K562 (cell line): Measurements from ENCODE around the gene EIF2S1. TPM values are rescaled to one million over a fixed set of nuclear protein-coding genes. Genes with fewer than 3 reads are reported as not detected.
A peak's percentile ranks its signal among the peaks of the same experiment; 100 is the strongest.

Experiments
- ATAC-seq: fragments of 200-7000 bp; cut with Tn5 transposase; 3 replicates; pipeline ENCODE4 v1.9.1; 2020; ENCODE audit warnings: moderate library complexity
- BruUV-seq: library from RNA; stranded (reverse); fragments of 400-500 nt; replicated peaks from 2 replicates; lab custom pipeline; 2021; lab: Mats Ljungman, UMichigan
- CTCF ChIA-PET: fragments of 300-600 bp; formaldehyde crosslinking; extraction: SDS; loops from one replicate; lab custom pipeline; 2021; ENCODE audit warnings: low intra/inter-chr PET ratio; lab: Yijun Ruan, JAX
- POLR2A ChIA-PET: fragments of 300-600, 350-650 bp; sonication (Branson Sonifier 250); formaldehyde crosslinking; extraction: SDS; loops from one replicate; lab custom pipeline; 2021; ENCODE audit warnings: antibody characterized with exemption, inconsistent platforms; lab: Yijun Ruan, JAX
- DNase-seq, 4 experiments: peaks; one replicate each; pipeline versions ENCODE4 v3.0.0 to v3.0.0-alpha.2; 2011 to 2018; ENCODE audit warnings: low spot score in 3 of 4, mixed read lengths in 3 of 4; ENCODE audit errors: extremely low read depth in 1 of 4
- FAIRE-seq: peaks from 2 replicates; lab custom pipeline; 2011; peaks lifted over from hg19 to GRCh38; lab: Jason Lieb, UNC
- H2AFZ ChIP-seq: 2 replicates; pipeline ENCODE4 v1.6.0; 2011; ENCODE audit warnings: low read depth, low read length, control low read depth, inconsistent platforms
- H3K27ac ChIP-seq: fragments of 200-600 bp; 3 replicates; pipeline ENCODE4 v1.8.0; 2011; ENCODE audit warnings: low read depth, mild to moderate bottlenecking, control low read depth, inconsistent platforms, low read length, moderate library complexity, mixed read lengths; ENCODE audit errors: extremely low read depth
- H3K27me3 ChIP-seq, 2 experiments: fragments of 300-600 bp in 1 of 2; 2 replicates in 1 of 2; 3 replicates in 1 of 2; pipeline versions ENCODE4 v1.6.0 to v1.8.0; 2011; ENCODE audit warnings: inconsistent platforms in 2 of 2, low read length in 2 of 2, mild to moderate bottlenecking in 1 of 2, mixed read lengths in 1 of 2, moderate library complexity in 1 of 2; ENCODE audit not compliant: control insufficient read depth in 2 of 2, insufficient read depth in 2 of 2
- H3K36me3 ChIP-seq: fragments of 300-600 bp; 3 replicates; pipeline ENCODE4 v1.8.0; 2011; ENCODE audit warnings: mild to moderate bottlenecking, low read length, inconsistent platforms; ENCODE audit not compliant: control insufficient read depth, insufficient read depth
- H3K4me1 ChIP-seq, 2 experiments: fragments of 200-600 bp in 1 of 2; replicated peaks in 1 of 2; 2 replicates in 1 of 2; 3 replicates in 1 of 2; pipeline versions ENCODE4 v1.5.1 to v1.8.0; 2011; ENCODE audit warnings: inconsistent platforms in 2 of 2, low read length in 2 of 2, mild to moderate bottlenecking in 1 of 2, mixed read lengths in 1 of 2, moderate library complexity in 1 of 2; ENCODE audit not compliant: control insufficient read depth in 2 of 2, insufficient read depth in 2 of 2
- H3K4me2 ChIP-seq: 2 replicates; pipeline ENCODE4 v1.6.1; 2011; ENCODE audit warnings: low read length, control low read depth, inconsistent platforms, mixed read lengths; ENCODE audit not compliant: insufficient read depth
- H3K4me3 ChIP-seq: fragments of 200-600 bp; sonication (generic), shearing (Covaris generic); 2 replicates; pipeline ENCODE4 v1.5.1; 2016; ENCODE audit warnings: control low read depth, inconsistent platforms
- H3K79me2 ChIP-seq: fragments of 200-600 bp; 3 replicates; pipeline ENCODE4 v1.8.0; 2011; ENCODE audit warnings: low read length, inconsistent platforms; ENCODE audit not compliant: control insufficient read depth, insufficient read depth
- H3K9ac ChIP-seq, 2 experiments: 2 replicates each; pipeline versions ENCODE4 v1.6.0 to v1.6.1; 2011; ENCODE audit warnings: low read depth in 2 of 2, low read length in 2 of 2, control low read depth in 1 of 2, inconsistent platforms in 1 of 2, mild to moderate bottlenecking in 1 of 2, mixed read lengths in 1 of 2; ENCODE audit not compliant: insufficient read depth in 1 of 2
- H3K9me1 ChIP-seq: one replicate; pipeline ENCODE4 v1.6.0; 2011; ENCODE audit warnings: inconsistent platforms, mild to moderate bottlenecking, low read length, moderate library complexity; ENCODE audit not compliant: control insufficient read depth, insufficient read depth
- H3K9me3 ChIP-seq: replicated peaks from 2 replicates; pipeline ENCODE4 v1.5.1; 2011; ENCODE audit warnings: low read depth, low read length, inconsistent platforms; ENCODE audit not compliant: control insufficient read depth, insufficient read depth
- H4K20me1 ChIP-seq: replicated peaks from 2 replicates; pipeline ENCODE4 v1.6.1; 2011; ENCODE audit warnings: low read length, inconsistent platforms, mixed read lengths; ENCODE audit not compliant: control insufficient read depth, insufficient read depth
- DLX4 ChIP-seq: fragments of 250-450 bp; sonication (Bioruptor Pico); IDR thresholded peaks from 2 replicates; pipeline ENCODE4 v1.6.1; 2021; ENCODE audit warnings: mild to moderate bottlenecking
- MIER1 ChIP-seq: fragments of 450-650 bp; IDR thresholded peaks from 2 replicates; pipeline ENCODE4 v1.6.1; 2016; ENCODE audit warnings: antibody characterized with exemption, mild to moderate bottlenecking, low read depth
- NR2C2 ChIP-seq, 2 experiments: fragments of 200-800 bp in 1 of 2; sonication (Bioruptor generic) in 1 of 2; sonication (generic) in 1 of 2; formaldehyde crosslinking in 1 of 2; IDR thresholded peaks; 2 replicates each; pipeline versions ENCODE4 v1.6.1 to v1.8.0; 2016 to 2022; ENCODE audit warnings: mild to moderate bottlenecking in 1 of 2, missing compliant biosample characterization in 1 of 2, missing genetic modification characterization in 1 of 2, missing genetic modification reagents in 1 of 2
- PREB ChIP-seq: sonication (generic); formaldehyde crosslinking; IDR thresholded peaks from 2 replicates; pipeline ENCODE4 v1.8.1; 2023; ENCODE audit warnings: mild to moderate bottlenecking, missing genetic modification reagents
- WHSC1 ChIP-seq: IDR thresholded peaks from one replicate; pipeline ENCODE4 v1.6.1; 2012; ENCODE audit warnings: low read length, control low read depth, inconsistent platforms
- YY1 ChIP-seq, 3 experiments: IDR thresholded peaks; 2 replicates each; pipeline ENCODE4 v1.6.1; 2011; ENCODE audit warnings: low read length in 2 of 3, mild to moderate bottlenecking in 2 of 3, moderate library complexity in 2 of 3, borderline replicate concordance in 1 of 3, control low read depth in 1 of 3, low read depth in 1 of 3; ENCODE audit not compliant: insufficient read depth in 3 of 3, insufficient replicate concordance in 2 of 3, control insufficient read depth in 1 of 3, insufficient read length in 1 of 3; ENCODE audit errors: extremely low read depth in 1 of 3
- ZBED1 ChIP-seq: IDR thresholded peaks from 2 replicates; pipeline ENCODE4 v1.6.1; 2014
- whole genome bisulfite sequencing: fragments of 100-300 bp; shearing (Covaris generic); methylation state at CpG from one replicate; pipeline ENCODE4 v1.1.6; 2016; ENCODE audit warnings: low coverage, mixed read lengths; ENCODE audit not compliant: insufficient coverage; ENCODE audit errors: missing lambda C conversion rate; 5-methylcytosine and 5-hydroxymethylcytosine counted together
- in situ Hi-C: fragments of 300-500 bp; cut with MboI; formaldehyde crosslinking; loops from 4 replicates; pipeline ENCODE4 v1.15.0; 2018; ENCODE audit warnings: inconsistent platforms, mixed read lengths
- intact Hi-C: fragments of 100-400 bp; cut with micrococcal nuclease; formaldehyde crosslinking; loops from 2 replicates; pipeline ENCODE4 v1.14.2; 2022
- polyA plus RNA-seq, 8 experiments: library from polyadenylated mRNA; depleted of rRNA in 4 of 8; stranded (reverse) in 5 of 8; unstranded in 3 of 8; fragments of >200 nt; fragmentation: Nextera tagmentation in 2 of 8; fragmentation: Illumina TruSeq in 1 of 8; extraction: Ambion mirVana in 2 of 8; extraction: Trizol in 1 of 8; gene quantifications; 2 replicates each; pipeline versions ENCODE4 v1.2.1 to v1.2.3, GENCODE V29; 2011 to 2014; ENCODE audit warnings: inconsistent platforms in 1 of 8, missing spikeins in 1 of 8
- total RNA-seq, 7 experiments: library from RNA; depleted of rRNA in 6 of 7; stranded (reverse); fragments of >200 nt in 6 of 7; fragmentation: Illumina TruSeq in 2 of 7; extraction: Trizol in 2 of 7; gene quantifications; 2 replicates each; pipeline versions ENCODE4 v1.2.1 to v1.2.3, GENCODE V29; 2011 to 2021; ENCODE audit warnings: low replicate concordance in 1 of 7

EIF2S1 gene
- total and polyA plus RNA-seq, 9 of the 15 experiments (the other 6 are each of a cell fraction or from before 2014, with no cell fraction given), result 216 to 1,018 (median 332) TPM

DNA sequence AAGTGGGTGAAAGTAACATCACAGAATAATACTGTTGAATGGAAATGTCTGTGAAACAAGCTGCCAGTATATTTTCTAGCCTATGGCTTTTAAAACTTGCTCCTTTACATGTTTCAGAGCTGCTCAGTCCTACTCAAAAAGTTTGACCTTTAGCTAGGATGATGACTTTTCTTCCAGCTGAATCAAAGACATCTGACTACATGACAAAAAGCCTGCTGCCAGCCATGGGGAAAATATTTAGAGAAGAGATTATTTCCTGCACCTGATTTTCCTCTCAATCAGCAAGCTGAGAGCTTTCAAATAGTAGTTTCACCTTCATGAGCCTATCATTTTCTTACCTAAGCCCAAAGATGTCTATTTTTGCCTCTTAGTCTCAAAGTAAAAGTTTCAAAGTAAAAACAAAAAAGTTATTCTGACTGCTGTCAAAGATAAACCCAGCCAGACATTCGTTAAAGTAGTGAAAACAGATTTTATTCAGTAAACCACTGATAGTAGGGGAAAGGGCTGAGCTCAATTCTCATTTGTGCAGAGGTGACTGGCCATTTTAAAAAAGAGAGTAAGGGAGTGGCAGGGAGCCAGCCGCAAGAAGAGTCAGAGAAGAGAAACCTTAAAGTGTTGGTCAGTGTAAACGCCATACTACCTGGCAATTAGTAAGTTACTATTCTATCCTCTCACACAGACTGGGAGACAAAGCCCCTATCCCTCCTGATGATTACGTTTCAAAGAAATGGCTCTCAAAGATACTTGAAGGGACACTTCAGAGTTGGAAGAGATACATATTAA lies 2.8 kb upstream of the EIF2S1 start:
- WGBS, result 0% methylated on average over 4 of the region's 4 CpGs
- Histone ChIP-seq H3K4me1 (peaks cover 2 to 10% of the 10 kb centered on the region in 2 experiments; a peak in 2 of 5 replicates), H4K20me1 (no peaks in the 10 kb centered on the region), H3K4me3 (peak overlapping the region; percentile 85), H3K79me2 (peaks cover 77% of the 10 kb centered on the region), H3K9me3 (no peaks in the 10 kb centered on the region), H2AFZ (peak overlapping the region; percentile 78), H3K36me3 (peaks cover 14% of the 10 kb centered on the region; the same call in 2 of the 3 replicates), H3K27me3 (no peaks in the 10 kb centered on the region), H3K27ac (peak overlapping the region; percentile 83), H3K9ac (peak overlapping the region; percentile 12 to 96; a peak in 3 of 4 replicates), H3K9me1 (no peaks in the 10 kb centered on the region), H3K4me2 (peak overlapping the region; percentile 87)
- peak; percentile 31 for ATAC-seq
- BruUV-seq, result no TSS peak
- CTCF ChIA-PET, result no interaction called here
- intact Hi-C loops (loop anchor here (5.0 kb wide), 1 partner anchor 115 kb away; the partner anchor contains the start of gene PALS1), in situ Hi-C loops (no loop called here)
- FAIRE-seq, result peak; percentile 51
- POLR2A ChIA-PET, result interaction anchor here (0.6 to 1.1 kb wide), 7 partner anchors 8 to 938 kb away, joined by 3 to 4 read pairs (median 3); no protein-coding TSS in a partner anchor
- DNase-seq, result peak; percentile 15 to 50 (median 17)
- TF ChIP-seq MIER1 (no peak), WHSC1 (no peak), NR2C2 (CRISPR knock-in tag; IDR thresholded peaks at IDR 0.05) (no peak), NR2C2 (tag; IDR thresholded peaks at IDR 0.05) (peak; percentile 38), YY1 (IDR thresholded peaks at IDR 0.05; ENCODE audit: borderline replicate concordance in 1 of 3, control insufficient read depth in 1 of 3, extremely low read depth in 1 of 3, insufficient read depth in 3 of 3, insufficient read length in 1 of 3, insufficient replicate concordance in 2 of 3, low read depth in 1 of 3, low read length in 2 of 3) (peak in 1 of 3 experiments; percentile 10), DLX4 (CRISPR knock-in tag) (no peak), ZBED1 (no peak), PREB (0 out of 2 replicates have a peak, but pooled peaks have one; percentile 37)
